Stimulated activated CD8-positive, alpha-beta memory T cell treated with anti-CD3 and anti-CD28 coated beads, Interleukin-4, amount 100 ng/mL, for 1 hour (primary cell): Measurements from ENCODE around the gene NASP.

ENCODE experiments used
- DNase-seq, 2 donors: peaks; one replicate each; pipeline ENCODE4 v3.0.0-alpha.2; 2020; ENCODE audit warnings: low read depth in 2 of 2, low spot score in 1 of 2

The NASP gene

DNA sequence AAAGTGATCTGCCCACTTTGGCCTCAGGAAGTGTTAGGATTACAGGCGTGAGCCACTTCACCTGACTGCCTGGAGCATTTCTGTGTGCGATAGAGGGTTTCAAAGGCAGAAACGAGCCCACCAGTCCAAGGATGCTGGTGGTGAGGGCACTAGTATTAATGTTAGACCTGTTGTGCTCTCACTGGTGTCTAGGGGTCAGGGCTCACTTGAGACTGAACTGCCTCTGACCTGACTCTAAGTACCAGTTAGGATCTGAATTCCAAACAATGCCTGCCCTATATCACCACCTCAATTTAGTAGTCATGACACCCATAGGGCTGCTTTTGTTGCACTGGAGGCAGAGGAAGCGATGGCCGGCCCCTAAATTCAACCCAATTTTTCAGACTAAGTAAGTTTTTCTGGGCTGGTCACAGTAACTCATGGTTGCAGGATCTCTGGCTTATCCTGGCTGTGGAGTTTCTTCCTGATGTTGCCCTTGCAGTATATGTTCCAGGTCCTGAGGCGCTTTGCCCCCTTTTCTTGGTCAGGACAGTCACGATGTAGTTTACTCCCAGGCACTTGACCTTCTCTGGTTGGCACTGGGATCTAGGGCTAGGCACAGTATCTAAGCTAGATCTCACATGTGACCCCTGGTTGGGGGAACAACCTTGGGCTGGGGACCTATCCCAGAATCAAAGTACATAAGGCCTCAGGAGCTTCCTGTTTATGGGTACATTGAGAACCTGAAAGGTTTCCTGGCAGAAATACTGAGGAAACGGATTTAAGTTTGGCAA is 35.5 kb downstream of the NASP start:
- DNase-seq = no peak

DNA sequence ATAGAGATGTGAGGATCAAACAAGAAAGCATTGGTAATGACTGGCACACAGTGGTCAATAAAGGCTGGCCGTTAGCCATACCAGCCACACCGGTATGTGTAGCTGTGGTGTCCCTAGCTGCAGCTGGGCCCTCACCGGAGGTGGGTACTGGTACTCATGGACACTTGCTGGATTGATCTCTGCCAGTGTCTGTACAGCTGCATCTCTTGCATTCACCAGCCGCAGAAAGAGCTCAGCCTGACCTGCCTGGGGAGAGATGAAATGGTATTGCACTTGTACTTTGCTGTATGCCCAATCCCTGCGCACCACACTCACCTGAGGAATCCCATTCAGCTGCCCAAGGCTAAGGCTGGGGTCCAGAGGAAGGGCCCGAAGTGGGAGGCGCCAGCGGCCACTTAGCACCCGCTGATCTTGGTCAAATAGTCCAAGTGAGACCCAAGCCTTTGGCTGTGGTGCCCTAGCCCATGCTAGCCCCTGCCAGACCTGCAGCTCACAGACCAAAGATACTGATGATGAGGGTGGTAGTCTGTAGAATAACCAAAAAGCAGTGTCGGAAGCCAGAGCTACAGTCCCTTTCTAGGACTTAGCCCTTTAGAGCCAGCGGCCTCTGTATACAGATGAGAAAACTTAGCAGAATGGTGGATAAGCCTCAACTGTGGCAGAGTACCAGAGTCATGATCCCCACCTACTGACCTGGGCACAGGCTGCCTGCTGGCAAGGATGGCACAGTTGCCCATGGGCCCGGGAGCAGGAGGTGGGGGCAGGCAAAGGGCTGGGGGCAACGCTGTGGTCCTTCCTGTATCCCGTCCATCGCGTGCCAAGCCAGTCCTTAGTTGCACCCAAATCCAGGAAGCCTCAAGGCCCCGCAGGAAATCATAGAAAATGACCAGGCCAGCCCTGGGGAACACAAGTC is 37.0 kb downstream of the NASP start:
- no peak for DNase-seq

DNA sequence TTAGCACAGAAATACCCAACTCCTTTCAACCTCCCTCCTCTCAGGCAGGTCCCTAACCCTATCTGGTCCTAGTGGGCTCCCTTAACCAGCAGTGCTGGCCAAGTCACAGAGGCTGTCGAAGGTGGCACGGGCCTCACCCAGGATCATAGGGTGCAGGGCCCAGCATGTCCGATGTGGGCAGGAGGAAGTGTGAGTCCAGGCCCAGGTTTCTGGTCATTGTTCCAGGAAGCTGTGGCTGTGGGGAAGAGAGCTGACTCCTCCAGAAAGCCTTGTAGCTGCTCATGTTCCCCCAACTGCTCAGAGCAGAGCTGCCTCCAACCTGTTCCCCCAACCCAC is 37.6 kb downstream of the NASP start:
- no peak for DNase-seq

DNA sequence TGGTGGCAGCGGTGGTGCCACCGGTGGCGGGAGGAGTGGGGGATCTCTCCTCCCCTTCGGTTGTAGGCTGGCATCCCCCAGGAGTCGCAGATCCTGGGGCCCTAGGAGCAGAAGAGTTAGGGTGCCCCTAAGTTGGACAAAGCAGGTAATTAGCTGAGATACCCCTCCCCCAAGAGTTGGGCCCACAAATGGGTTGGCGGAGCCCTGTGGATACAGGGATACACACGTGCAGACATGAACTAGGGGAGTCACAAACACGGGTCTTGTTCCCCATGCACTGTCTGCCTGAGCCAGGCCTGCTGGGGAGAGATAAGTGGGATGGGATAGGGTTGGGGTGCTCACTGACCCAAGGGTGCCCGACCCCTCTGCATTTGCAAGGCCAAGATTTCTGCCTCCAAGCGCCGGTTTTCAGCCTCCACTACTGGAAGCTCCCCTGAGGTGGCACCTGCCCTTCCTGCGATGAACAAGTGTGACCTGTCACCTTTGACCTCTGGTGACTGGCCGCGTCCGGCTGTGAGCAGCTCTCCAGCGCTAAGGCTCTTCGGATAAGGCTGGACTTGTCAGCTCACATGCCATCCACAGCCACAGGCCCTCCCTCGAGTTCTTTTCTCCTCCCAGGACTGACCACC is 38.2 kb downstream of the NASP start:
- no peak for DNase-seq

DNA sequence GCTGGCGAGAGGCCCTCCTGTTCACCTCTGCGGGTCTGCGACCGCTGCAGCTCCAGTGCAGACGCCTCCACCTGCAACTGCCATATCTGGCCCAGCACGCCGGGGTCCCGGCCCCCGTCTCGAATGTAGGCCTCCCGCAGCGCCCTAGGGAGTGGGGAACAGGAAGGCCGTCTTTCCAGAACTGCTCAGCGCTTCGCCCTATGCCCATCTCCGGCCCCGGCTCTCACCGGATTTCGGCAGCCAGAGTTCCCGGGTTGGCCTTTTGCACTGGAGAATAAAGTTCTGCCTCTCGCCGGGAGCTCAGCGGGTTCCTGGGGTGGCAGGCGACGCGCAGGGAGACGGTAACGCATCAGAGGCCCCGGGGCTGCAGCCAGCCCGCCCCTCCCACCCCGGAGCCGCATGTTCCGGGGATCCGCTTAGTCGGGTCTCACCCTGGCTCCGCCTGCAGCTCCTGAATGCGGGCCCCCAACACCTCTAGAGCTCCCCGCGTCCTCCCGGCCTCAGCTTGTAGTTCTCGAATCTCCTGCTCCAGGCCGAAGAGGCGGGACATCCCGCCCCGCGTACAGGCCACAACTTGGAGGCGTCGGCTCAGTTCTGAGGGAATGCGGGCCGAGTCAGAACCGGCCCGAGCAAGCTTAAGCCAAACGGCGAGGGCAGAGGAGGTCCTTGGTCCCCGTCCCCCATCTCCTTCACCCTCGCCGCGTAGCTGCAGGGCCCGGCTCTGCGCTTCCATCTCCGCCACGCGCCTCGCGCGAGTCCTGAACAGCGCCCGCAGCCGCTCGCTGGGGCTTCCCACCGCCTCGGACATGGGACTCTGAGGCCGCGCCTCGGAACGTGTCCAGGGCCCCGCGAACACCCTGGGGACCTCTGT is 38.9 kb downstream of the NASP start:
- no peak for DNase-seq

DNA sequence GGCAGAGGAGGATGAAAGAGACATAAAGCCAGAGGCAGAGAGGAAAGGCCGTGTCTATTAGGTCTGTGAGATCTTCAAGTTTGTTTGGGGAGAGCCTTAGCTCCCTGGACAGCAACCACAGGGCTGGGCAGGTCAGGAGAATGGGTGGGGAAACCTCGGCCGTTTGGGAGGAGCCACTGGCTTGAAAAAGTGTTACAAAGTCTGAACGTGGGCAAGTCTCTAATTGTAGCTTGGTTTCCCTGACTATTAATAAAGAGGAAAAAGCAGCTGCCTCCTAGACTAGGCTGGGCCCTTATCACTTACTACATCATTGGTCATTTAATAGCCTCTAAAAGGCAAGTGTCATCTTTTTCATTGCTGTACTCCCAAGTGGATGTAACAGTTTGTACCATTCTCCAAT is 40.1 kb downstream of the NASP start, which contains the start of gene CCDC17:
CCDC17 (minus strand) TSS at position 83 of the 400 bp plus-strand sequence. CDS start 145 bp downstream, outside the sequence.
- DNase-seq = no peak

DNA sequence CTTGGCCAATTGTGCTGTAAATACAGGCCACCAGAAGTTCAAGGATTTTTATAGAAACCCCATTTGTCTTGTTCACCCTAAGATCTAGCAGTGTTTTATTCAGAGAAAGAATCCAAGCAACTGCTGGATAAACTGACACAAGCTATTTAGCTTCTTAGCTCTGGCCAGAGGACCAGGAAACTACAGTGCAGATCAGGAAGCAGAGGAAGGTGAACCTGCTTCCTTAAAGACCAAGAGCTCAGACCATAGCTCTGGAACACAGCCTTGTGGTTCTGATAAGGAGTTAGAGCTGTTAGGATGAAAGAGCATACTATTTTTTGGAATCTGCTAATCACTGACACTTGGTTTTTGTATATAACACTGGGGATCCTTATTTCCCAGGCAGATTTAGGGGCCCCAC is 45.2 kb downstream of the NASP start:
- no peak for DNase-seq

DNA sequence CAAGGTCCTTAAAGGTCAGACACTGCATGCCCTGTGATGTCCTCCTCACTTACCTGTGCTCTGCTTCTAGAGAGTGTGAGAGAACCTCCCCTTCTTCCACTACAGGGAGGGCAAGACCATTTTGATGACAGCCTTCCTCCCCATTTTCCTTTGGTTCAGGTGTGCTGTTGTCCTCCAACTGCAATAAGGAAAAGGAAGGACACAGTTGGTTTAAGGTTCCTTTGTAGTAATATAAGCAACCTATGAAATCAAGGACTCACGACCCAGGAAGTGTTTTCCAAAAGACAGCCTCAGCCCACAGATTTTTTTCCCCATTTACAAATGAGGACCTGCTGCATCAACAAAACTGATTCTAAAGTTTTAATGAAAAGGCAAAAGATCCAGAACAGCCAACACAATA is 46.6 kb downstream of the NASP start:
- no peak for DNase-seq

DNA sequence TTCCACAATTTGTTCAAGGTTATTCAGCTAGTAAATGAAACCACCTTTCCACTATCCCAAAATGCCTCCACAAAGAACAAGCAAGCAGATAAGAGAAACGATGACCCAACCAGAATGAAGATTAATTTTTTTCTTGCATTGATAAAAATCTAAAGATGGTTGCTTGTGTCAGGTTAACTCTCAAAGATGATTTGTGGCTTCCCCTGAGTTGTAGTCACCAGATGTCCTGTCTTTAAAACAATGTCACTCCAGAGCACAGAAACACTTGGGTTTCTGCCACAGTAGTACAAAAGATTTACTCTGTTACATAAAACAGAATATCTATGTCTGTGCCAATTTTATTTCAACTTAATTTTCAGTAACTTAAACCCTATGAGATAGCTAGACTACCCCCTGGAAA is 51.4 kb downstream of the NASP start:
- no peak for DNase-seq

DNA sequence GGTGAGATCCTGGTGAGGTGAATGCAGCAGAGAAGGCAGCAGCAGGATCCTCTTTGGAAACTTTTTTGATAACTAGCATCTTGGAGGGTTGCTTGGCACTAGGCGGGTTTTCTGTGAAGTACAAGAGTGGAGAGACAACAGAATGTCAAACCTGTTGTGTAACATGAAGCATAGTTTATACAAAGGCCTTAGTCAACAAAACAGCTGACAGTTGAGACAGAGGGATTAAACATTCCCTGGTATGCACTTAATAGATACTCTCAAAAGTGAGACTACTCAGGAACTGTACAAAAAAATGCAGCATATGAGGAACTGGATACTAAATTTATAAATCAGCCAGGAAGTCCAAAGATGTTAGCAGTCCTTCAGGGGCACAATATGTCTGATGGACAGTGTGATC is 56.5 kb downstream of the NASP start:
- no peak for DNase-seq

DNA sequence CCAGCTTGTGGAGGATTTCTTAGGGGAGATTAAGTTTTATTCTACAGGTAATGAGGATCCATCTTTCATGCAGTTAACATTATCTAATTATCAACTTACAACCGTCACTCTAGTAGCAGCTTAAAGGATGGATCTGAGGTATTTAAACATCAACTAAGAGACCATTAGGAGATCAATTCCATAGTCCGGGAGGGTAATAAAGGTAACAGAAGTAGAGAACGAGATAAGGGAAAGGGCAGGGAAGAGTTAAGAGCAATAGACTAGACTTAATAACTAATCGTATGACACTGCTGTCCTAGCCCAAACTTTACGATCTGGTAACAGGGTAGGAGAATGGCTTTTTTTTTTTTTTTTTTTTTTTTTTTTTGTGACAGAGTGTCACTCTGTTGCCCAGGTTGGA is 59.5 kb downstream of the NASP start:
- DNase-seq = no peak

DNA sequence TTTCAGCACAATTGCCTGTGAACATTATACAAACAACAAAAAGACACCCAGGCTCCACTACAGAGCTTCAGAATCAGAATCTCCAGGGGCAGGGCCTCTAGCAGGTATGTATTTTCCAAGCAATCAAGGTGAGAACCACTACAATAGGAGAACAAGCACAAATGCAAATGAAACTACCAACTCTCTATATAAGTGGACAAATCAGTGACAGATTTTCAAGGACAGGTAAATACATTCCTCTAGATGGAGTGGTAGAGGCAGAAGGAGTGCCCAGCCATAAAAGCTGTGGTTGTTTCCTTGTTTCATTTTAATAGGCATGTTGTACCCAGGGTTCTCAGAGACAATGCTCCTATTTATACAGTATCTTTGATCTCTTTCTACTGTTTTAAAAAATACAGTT is 60.1 kb downstream of the NASP start:
- no peak for DNase-seq

DNA sequence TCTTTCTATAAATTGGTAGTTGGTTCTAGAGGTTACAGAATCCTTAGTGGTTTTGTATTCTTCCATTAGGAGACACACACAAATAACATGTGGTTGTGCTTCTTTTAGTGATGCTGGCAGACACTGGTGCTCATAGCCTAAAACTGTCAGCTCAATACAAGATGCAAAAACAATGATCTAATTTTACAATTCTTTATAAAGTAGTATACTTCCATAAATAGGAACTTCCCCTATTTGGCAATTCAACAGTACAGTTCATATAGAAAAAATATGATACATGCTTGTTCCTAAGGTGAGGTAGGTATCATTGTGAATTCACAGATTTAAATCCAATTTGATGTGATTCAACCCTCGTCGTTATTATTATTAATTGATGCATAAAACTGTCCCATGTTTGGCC is 60.8 kb downstream of the NASP start:
- DNase-seq = no peak

DNA sequence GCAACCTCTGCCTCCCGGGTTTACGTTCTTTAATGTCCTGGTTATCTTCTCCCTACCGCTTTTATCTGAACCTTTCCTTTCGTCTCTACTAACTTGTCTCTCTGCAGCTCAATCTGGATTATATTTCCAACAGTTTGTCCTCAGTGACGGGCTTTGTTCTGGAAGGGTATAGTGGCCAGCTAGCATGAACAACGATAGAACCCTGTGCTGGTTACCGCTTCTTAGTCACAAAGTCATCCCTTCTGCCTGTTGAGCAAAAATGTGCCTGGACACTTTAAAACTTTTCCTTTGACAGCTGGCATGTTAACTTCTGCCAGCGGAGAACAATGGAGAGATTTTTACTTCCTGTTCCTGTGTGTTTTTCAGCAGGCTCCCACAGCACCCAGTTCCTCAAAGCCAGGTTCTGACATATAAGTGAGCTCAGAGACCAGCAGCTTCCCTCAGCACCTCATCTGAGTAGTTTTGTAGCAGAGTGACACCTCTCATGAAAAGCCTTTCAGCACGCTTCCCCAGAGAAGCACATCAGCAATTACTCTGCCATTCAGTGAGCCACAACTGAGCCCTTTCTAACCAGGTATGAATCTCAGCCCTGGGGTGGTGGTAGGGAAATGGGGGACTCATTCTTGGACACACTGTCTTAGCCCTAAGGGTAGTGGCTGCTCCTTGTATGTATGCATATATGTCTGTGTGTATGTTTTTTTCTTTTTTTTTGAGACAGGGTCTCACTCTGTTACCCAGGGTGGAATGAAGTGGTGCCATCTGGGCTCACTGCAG is 63.6 kb downstream of the NASP start:
- no peak for DNase-seq

DNA sequence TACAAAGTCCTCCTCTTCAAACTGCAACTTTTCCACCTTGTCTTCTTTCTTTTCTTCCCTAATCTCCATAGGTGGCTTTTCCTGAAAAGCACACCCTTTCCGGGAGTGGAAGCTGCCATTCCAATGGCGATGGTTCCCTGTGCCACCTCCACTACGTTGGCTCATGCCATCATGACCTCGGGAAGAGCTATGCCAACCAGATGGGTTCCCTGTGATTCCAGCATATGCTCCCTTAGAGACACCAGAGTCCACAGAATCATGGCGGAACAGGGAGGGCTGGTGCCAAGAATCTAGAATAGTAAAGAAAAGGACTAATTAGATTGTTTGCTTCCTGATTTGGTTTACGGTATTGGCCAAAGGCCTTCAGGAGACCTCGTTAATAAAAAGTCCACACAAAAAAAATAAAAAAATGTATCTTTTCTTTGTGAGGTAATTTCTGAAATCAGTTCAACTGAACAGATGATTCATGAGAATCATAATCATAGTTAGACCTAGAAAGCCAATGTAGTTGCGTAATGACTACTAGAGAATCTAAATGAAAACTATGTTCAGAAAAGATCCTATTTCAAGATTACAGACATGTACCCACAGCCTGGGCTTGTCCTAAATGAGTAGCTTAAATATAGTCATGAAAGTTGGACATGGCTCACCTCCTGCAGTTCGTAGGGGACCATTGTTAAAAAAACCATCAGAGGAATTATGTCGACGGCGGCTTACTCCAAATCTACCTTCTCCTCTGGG is 70.9 kb downstream of the NASP start:
- no peak for DNase-seq

DNA sequence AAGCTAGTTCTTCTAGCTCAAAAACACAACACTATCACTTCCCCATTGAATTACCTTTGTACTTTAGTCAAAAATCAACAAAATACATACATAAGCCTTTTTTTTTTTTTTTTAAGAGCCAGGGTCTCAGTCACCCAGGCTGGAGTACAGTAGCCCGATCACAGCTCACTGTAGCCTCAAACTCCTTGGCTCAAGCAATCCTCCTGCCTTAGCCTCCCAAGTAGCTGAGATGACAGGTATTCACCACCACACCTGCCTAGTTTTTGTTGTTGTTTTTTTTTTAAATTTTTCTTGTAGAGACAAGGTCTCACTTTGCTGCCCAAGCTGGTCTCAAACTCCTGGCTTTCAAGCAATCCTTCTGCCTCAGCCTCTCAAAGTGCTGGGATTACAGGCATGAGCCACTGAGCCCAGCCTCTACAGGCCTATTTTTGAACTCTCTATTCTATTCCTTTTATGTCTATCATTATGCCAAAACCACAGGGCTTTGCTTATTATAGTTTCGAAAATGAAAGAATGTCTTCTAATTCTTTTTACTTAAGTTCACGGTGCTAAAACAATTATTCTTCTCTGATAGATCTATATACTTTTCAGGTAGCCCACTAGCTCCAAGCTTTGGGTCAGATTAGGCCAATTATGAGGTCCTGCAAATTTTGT is 72.9 kb downstream of the NASP start:
- DNase-seq = no peak

DNA sequence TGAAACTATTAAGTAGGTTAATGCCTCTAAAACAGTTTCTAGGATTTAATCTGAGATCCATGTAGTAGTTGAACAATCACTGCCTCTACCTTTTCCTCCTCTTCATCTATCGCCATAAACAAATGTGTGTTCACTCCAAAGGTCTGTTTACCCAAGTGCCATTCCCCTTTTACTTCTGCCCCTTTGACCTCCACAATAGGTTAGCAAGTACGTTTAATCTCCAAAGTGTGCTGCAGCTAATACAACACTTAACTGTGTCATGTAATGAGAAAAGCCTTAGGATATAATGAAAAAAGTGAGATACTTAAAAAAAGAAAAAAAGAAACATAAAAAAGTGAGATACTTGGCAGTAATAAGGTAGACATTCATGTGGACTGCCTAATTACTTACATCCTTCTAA is 74.3 kb downstream of the NASP start:
- DNase-seq = no peak

DNA sequence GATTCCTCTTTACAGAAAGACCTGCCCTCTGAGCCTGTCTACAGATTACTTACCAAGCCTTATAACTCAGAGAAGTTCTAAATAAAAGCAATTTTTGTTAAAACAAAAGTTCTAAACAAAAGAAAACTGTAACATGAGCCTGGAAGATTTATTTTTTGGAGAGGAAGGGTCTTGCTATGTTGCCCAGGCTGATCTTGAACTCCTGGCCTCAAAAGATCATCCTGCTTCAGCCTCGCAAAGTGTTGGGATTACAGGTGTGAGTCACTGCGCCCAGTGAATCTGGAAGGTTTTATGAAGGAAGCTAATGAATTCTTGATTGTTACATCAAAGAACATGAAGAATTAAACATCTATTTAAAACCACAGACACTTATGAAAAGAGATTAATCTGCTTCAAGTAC is 75.4 kb downstream of the NASP start:
- no peak for DNase-seq

DNA sequence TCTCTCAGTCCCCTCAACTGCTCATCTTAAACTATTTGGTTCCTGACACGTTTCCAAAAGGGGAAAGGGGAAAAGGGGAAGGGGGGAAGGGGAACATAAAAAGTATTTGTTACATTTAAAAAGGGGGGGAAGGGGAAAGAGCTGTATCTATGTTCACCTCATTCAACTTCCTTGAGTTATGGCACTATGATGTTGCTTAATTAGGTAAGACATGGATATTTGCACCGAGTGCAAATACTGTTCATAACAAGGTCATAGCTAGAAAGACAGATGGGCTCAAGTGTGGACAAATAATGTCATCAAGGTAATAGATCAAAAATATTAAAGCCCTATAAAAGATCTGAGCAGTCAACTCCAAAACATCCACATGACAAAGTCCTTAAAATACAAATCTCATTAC is 76.5 kb downstream of the NASP start:
- no peak for DNase-seq
